GM12878 (cell line): ENCODE results near the gene CNPY1. TPM values are rescaled to one million over a fixed set of nuclear protein-coding genes. Genes with fewer than 3 reads are reported as not detected.

ENCODE experiments used
- CEBPZ ChIP-seq: fragments of 150-350 bp; IDR thresholded peaks from 2 replicates; pipeline ENCODE4 v1.6.1; 2016; ENCODE audit warnings: low read depth, low read length
- CREB1 ChIP-seq: IDR thresholded peaks from 2 replicates; pipeline ENCODE4 v1.6.1; 2012; ENCODE audit warnings: low read depth, mild to moderate bottlenecking, inconsistent platforms
- E2F8 ChIP-seq: fragments of 450-650 bp; IDR thresholded peaks from 2 replicates; pipeline ENCODE4 v1.6.1; 2018; ENCODE audit warnings: mild to moderate bottlenecking, low read depth, moderate library complexity; ENCODE audit not compliant: partially characterized antibody
- EGR1 ChIP-seq, 2 experiments: IDR thresholded peaks; 1 replicate in 1 of 2; 2 replicates in 1 of 2; pipeline ENCODE4 v1.6.1; 2011 to 2012; ENCODE audit warnings: low read depth in 2 of 2, low read length in 2 of 2, borderline replicate concordance in 1 of 2, mild to moderate bottlenecking in 1 of 2, moderate library complexity in 1 of 2
- FOXK2 ChIP-seq: fragments of 450-650 bp; IDR thresholded peaks from 2 replicates; pipeline ENCODE4 v1.6.1; 2017; ENCODE audit warnings: mild to moderate bottlenecking, moderate library complexity
- HCFC1 ChIP-seq: fragments of 150-350 bp; IDR thresholded peaks from 2 replicates; pipeline ENCODE4 v1.6.1; 2014; ENCODE audit warnings: low read length
- NRF1 ChIP-seq: conservative IDR thresholded peaks from 2 replicates; pipeline ENCODE4 v1.6.1; 2011; ENCODE audit warnings: mild to moderate bottlenecking, low read depth, low read length, improper control_type of control experiment
- POLR2AphosphoS2 ChIP-seq: IDR thresholded peaks from 2 replicates; pipeline ENCODE4 v1.6.1; 2011; ENCODE audit warnings: low read depth, mild to moderate bottlenecking, low read length, improper control_type of control experiment, moderate library complexity
- RAD21 ChIP-seq: IDR thresholded peaks from 2 replicates; pipeline ENCODE4 v1.6.1; 2011; ENCODE audit warnings: mild to moderate bottlenecking, low read depth, low read length, moderate library complexity; ENCODE audit not compliant: insufficient read depth
- RUNX3 ChIP-seq: IDR thresholded peaks from 2 replicates; pipeline ENCODE4 v1.6.1; 2012; ENCODE audit warnings: low read length, inconsistent platforms
- SMARCA5 ChIP-seq: fragments of 450-650 bp; IDR thresholded peaks from 2 replicates; pipeline ENCODE4 v1.6.1; 2017; ENCODE audit warnings: mild to moderate bottlenecking
- ZBTB33 ChIP-seq: fragments of 450-650 bp; IDR thresholded peaks from 2 replicates; pipeline ENCODE4 v1.6.1; 2017; ENCODE audit warnings: mild to moderate bottlenecking
- ZNF207 ChIP-seq: fragments of 450-650 bp; IDR thresholded peaks from 2 replicates; pipeline ENCODE4 v1.6.1; 2014; ENCODE audit warnings: antibody characterized with exemption, mild to moderate bottlenecking, borderline replicate concordance
- polyA plus RNA-seq, 11 experiments: library from polyadenylated mRNA; depleted of rRNA in 4 of 11; unstranded in 6 of 11; stranded (reverse) in 5 of 11; fragments of >200 nt; fragmentation: Nextera tagmentation in 4 of 11; fragmentation: Illumina TruSeq in 1 of 11; extraction: Ambion mirVana in 4 of 11; extraction: Trizol in 1 of 11; gene quantifications; 1 replicate in 1 of 11; 2 replicates in 10 of 11; pipeline versions ENCODE4 v1.2.1 to v1.2.3, GENCODE V29; 2011 to 2016; ENCODE audit warnings: inconsistent platforms in 2 of 11, missing spikeins in 2 of 11, low read depth in 1 of 11
- total RNA-seq, 4 experiments: library from RNA; depleted of rRNA in 3 of 4; stranded (reverse); fragments of >200 nt in 3 of 4; fragmentation: Illumina TruSeq in 1 of 4; extraction: Trizol in 1 of 4; gene quantifications; 2 replicates each; pipeline versions ENCODE4 v1.2.1 to v1.2.3, GENCODE V29; 2013 to 2021

Gene CNPY1
- total and polyA plus RNA-seq, 10 of the 15 experiments (the other 5 are each of a cell fraction or from before 2014, with no cell fraction given), result not detected

- TF ChIP-seq ZBTB33 (no peak), E2F8 (no peak), CREB1 (no peak), CEBPZ (no peak), SMARCA5 (no peak), RUNX3 (no peak), POLR2AphosphoS2 (no peak), ZNF207 (no peak), FOXK2 (no peak), NRF1 (no peak), RAD21 (no peak), HCFC1 (no peak), EGR1 (IDR thresholded peaks at IDR 0.05; ENCODE audit: borderline replicate concordance in 1 of 2, low read depth in 2 of 2, low read length in 2 of 2) (no peak)
These were observed 39.5 kb downstream of the CNPY1 start (continued) for GRCh38 chr7:155506854-155507337.
